HG03025 (cell line): ENCODE measurements around the gene CX3CR1.
"Not testable (repeated sequence)": the region's sequence is repeated elsewhere in the genome, so short reads cannot be mapped to it uniquely, and the experiment has no call there.

Experiments used
- ATAC-seq: cut with Tn5 transposase; IDR thresholded peaks from one replicate; pipeline ENCODE4 v1.9.1; 2021; ENCODE audit warnings: mild to moderate bottlenecking, moderate library complexity; ENCODE audit not compliant: unreplicated experiment, low FRiP score

The CX3CR1 gene, protein sequence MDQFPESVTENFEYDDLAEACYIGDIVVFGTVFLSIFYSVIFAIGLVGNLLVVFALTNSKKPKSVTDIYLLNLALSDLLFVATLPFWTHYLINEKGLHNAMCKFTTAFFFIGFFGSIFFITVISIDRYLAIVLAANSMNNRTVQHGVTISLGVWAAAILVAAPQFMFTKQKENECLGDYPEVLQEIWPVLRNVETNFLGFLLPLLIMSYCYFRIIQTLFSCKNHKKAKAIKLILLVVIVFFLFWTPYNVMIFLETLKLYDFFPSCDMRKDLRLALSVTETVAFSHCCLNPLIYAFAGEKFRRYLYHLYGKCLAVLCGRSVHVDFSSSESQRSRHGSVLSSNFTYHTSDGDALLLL

DNA sequence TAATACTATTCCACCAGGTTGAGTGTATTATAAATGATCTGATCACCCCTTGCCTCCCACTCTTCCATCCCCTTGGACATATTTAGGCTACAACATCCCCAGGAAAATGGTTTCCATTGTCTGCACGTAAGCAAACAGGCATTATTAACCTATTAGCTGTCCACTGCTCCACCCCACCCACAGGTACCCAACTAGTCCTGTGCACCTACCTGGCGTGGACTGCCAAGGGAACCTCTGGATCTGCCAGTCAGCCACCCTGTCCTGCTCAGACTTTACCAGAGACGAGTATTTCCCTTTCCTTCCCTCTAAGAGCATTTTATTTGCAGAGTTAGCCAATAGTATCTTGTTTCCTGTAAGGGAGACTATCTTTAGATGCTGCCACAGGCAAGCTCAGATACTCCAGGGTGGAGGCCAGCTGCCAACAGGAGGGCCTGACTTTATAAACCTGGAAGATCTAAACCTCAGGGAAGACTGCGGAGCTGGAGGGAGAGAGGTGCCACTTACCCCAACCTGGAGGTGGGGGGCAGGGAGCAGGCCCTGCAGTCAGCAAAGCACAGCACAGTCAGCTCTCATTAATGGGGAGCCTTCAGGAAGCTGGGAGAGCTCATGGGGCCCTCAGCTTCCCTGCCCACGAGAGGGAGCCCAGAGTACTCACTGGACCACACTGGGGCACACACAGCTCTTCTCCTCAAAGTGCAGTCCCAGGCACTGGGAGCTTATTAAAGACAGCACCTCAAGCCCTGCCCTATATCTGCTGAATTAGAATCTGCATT, at the start of gene CX3CR1:
CX3CR1 (minus strand) TSS at position 292 of the 773 bp plus-strand sequence. CDS start 13,527 bp downstream, outside the sequence.
- ATAC-seq: no peak

DNA sequence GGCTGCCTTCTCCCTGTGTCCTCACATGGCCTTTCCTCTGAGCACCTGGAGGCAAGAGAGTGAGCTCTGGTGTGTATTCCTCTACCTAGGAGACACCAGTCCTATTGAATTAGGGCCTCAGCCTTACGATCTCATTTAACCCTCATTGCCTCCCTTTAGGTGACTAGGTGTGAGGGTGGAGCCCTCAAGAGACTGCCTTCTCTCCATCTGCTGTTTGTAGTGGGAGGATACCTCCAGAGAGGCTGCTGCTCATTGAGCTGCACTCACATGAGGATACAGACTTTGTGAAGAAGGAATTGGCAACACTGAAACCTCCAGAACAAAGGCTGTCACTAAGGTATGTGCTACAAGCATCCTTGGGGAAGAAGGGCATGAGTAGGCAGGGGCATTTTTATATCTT, 49.7 kb upstream of the CX3CR1 start, which contains the start of gene CCR8:
CCR8 (plus strand) TSS at position 217 of the 400 bp plus-strand sequence. CDS start 2,623 bp downstream, outside the sequence.
- no peak for ATAC-seq

DNA sequence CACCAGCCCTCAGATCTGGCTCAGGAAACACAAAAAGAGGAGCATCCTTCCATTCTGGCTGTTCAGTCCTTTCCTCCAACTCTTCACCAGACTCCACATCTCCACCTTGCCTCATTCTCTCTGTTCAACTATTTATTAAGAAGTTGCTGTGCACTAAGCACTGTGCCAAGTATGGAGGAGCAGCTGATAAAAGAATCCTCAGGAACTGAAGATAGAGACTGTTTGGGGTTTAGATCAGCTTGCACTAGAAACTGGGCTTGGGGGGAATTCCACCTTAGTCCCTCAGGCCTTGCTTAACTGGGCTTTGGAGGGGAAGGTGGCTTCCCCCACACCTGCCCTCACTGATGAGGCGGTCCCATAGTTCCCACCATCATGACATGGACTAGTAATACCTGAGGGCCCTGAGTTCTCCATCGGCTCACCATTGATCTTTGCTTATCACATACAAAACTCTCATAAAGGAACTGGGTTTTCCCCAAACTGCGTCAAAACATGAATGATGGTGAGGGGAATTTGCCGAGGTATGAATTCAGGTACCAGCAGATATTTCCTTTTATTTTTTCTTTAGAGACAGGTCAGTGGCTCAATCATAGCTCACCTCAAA, 48.0 kb upstream of the CX3CR1 start:
- ATAC-seq: no peak

DNA sequence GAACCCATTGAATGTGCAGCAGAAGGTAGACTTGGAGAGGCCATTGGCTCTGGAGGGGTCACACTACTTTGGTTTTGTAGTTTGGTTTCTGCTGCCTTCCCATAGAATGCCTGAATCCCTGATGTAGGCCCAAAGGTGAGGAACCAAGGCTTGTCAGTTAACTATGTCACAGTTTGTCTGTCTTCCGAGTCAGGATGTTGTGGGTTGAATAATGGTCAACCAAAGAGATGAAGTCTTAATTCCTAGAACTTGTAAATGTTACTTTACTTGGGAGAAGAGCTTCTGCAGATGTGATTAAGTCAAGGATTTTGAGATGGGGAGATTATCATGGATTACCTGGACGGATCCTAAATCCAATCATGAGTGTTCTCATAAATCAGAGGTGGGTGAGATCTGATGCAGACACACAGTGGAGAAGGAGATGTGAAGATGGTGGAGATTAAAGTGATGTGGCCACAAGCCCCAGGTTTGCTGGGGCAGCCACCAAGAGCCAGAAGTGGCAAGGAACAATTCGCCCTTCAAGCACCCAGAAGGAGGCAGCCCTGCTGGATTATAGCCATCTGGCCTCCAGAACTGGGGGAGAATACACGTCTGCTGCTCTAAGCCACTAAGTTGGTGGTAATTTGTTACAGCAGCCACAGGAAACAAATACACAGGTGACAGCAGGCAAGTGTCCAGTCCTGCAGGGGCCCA, 47.4 kb upstream of the CX3CR1 start:
- no peak for ATAC-seq

DNA sequence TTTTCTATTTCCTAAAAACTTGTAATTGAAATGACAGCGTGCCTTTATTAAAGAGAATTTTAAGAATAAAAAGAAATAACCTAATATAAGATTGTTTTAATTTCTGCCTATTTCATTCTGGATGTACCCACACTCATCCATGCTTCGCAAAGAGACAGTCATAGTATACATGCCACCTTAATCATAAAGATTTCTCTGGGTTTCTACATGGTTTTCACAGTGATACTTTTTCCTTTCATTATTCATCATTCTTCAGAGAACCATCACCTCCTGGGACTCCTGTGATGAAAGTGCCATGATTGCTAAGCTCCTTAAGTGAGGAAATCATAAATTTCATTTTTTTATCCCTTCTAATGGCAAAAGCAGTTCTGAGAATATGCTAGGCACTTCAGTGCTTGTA, 45.4 kb upstream of the CX3CR1 start:
- ATAC-seq: no peak

DNA sequence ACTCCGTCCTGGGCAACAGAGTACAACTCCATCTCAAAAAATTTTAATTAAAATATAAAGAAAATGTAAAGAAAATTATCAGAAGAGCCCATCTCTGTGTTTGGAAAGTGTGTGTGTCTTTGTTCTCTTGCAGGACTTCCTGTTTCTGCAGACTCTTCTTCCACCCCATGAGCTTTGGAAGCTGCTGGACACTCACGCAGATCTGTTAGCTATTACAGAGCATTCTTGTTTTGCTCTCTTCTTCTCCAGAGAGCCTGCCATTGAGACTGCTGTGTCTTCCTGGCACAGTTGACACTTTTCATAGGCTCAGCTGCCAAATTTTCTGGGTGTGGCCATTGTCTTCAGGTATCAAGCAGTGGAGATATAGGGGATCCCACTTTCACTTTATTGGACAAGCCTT, 43.7 kb upstream of the CX3CR1 start:
- ATAC-seq: no peak

DNA sequence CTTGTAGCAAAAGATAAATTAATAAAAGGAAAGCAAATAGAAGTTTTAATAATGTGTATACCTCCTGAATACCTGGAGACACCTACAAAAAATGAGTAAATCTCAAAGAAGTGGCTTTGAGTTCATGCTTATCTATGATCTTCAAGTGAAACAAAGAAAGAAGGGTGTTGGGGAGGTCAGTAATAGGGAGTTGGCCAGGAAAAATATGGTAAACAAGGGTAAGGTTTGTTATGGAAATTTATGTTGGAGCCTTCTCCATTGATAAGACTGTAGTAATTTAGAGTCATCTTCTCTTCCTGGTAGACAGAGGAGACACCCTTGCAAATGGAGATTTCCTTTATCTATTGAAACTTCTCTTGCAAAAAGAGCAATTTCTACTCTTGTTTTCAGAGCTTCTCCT, 43.1 kb upstream of the CX3CR1 start:
- no peak for ATAC-seq

DNA sequence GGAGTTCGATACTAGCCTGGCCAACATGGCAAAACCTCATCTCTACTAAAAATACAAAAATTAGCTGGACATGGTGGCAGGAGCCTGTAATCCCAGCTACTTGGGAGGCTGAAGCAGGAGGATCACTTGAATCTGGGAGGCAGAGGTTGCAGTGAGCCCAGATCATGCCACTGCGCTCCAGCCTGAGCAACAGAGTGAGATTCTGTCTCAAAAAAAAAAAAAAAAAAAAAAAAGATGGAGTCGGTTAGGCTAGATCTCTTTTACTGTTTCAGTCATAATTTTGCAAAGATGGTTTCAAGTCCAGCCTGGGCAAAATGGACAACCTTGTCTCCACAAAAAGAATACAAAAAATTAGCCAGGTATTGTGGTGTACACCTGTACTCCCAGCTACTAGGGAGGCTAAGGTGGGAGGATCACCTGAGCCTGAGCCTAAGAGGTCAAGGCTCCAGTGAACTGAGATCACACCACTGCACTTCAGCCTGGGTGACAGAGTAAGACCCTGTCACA, 42.4 kb upstream of the CX3CR1 start:
- ATAC-seq: not testable (repeated sequence)

DNA sequence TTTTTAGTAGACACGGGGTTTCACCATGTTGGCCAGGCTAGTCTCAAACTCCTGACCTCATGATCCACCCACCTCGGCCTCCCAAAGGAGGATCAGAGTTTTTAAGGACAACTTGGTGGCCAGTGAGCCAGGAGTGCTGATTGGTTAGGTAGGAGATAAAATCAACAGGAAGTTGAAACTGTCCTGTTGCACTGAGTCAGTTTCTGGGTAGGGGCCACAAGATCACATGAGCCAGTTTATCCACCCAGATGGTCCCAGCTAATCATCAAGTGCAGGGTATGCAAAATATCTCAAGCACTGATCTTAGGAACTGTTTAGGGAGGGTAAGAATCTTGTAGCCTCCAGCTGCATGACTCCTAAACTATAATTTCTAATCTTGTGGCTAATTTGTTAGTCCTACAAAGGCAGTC, 41.7 kb upstream of the CX3CR1 start:
- not testable (repeated sequence) for ATAC-seq

DNA sequence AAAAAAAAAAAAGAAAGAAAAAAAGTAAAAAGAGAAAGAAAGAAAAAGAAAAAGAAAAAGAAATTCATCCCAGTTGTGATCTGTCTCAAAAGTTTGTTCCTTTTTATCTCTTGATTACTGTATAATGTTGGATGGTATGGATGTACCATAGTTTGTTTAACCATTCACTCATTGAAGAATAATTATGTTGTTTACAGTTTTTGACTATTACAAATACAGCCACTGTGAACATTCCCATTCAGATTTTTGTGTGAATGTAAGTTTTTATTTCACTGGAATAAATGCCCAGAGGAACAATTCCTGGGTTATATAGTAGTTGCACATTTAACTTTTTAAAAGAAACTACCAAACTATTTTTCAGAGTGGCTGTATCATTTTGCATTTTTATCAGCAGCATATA, 39.4 kb upstream of the CX3CR1 start:
- no peak for ATAC-seq

DNA sequence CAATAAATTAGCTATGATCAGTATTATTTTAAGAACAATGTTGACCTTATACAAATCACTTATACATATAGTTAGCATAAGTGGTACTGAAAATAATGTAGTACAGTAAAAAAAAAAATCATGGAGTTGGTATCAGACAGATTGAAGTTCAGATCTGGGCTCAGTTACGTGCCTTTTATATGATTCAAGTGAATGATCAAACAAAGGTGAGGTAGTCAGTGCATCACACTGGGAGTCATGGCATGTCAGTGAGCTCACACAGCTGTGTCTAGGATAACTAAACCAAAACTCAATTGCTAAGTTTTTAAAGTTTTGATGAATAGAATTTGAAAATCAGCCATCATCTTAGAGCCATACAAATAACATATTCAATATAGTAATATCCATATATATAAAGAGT, 38.5 kb upstream of the CX3CR1 start:
- no peak for ATAC-seq

DNA sequence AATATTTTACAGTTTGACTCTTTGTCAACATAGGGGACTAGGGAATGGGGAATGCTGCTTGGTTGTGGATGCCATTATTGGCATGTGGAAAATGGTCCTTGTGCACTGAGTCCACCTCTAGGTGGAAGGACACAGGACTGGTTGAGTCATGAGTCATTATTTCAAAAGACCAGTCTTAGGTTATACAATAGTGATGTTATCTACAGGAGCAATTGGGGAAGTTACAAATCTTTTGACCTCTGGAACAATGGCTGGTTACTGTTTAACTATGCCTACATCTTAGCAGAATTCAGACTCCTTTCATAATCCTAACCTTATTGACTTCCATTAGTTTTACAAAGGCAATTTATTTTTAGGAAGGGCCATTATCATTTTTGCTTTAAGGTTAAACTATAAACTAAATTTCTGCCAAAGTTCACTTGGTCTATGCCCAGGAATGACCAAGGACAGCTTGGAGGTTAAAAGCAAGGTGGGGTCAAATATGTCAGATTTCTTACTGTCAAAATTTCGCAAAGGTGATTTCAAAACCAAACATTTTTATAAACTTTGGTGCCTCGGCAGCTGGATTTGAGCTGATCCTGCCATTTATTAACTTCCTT, 37.8 kb upstream of the CX3CR1 start:
- no peak for ATAC-seq

DNA sequence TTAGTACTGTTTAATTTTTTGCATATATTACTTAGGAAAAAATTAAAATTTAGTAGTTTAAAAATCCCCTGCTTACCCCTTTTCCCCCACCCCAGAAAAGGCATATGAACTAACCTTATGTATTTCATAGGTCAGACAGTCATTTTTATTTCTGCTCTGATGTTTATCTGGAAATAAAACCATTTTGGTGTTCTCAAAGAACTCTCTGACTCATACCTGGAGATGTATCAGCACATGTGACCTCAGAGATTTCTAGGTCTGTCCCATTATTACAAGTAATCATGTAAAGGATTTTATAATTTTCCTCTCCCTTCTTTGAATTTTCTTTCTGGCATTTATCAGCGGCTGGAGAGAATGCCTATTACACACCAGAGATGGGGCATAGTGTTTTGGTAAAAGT, 35.6 kb upstream of the CX3CR1 start:
- ATAC-seq: no peak

DNA sequence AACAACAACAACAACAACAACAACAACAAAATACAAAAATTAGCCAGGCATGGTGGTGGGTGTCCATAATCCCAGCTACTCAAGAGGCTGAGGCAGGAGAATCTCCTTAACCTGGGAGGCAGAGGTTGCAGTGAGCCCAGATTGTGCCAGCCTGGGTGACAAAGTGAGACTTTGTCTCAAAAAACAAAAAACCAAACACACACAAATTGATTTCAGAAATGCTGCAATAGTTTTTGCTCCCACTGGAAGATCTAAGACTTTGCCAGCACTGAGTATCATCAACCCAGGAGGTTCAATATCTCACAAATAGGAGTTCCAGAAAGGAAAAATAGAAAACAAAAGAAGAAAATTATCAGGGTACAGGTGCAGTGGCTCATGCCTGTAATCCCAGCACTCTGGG, 33.5 kb upstream of the CX3CR1 start:
- no peak for ATAC-seq

DNA sequence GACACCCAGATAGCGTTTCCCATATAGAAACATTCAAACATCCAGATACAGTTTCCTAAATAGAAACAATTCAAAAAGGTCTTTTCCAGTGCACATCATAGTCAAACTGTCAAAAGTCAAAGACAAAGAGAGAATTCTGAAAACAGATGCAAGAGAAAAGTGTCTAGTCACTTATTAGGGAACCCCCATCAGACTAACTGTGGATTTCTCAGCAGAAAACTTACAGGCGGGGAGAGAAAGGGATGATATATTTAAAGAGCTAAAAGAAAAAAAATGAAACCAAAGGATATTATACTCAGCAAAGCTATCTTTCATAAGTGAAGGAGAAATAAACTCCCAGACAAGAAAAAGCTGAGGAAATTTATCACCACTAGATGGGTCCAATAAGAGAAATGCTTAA, 22.3 kb upstream of the CX3CR1 start:
- no peak for ATAC-seq

DNA sequence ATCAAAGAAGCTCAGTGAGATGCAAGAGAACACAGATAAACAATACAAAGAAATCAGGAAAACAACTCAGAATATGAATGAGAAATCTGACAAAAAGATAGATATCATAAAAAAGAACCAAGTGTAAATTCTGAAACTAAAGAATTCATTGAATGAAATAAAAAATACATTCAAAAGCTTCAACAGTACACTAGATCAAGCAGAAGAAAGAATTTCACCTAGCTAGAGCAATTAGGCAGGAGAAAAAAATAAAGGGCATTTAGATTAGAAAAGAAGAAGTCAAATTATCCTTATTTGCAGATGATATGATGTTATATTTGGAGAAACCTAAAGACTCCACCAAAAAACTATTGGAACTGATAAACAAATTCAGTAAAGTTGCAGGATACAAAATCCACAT, 19.4 kb upstream of the CX3CR1 start:
- ATAC-seq: no peak

DNA sequence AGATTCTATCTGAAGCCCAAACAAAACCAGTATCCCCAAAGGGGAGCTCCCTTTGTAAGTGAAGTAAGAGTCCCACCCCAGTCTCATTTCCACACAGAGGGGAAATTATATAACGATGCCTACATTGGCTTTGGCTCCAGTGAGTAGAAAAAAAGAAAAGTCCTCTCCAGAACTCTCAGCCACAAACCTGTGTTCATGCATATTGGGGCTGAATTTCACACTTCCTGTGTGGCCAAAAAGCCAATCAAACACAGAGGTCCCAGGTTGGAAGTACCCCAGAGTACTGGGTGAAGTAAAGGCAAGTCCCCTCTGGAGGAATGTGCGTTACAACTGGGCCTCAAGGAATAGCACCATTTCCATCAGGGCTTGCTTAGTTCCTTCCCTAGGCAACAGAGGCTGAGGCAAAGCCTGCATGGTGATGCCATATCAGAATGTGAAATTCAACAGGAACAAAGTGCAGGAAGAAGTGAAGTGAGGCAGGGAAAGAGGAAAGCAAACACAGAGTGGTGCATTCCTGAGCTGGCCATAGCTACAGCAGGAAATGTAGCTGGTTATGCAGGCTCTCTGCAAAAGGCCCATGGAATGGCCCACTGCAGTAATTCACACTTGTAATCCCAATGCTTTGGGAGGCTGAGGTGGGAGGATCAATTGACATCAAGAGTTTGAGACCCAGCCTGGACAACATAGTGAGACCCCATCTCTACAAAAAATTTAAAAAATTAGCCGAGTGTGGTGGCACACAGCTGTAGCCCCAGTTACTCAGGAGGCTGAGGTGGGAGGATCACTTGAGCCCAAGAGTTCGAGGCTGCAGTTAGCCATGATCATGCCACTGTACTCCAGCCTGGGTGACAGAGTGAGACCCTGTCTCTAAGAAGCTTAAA, 16.6 kb upstream of the CX3CR1 start:
- ATAC-seq: no peak

DNA sequence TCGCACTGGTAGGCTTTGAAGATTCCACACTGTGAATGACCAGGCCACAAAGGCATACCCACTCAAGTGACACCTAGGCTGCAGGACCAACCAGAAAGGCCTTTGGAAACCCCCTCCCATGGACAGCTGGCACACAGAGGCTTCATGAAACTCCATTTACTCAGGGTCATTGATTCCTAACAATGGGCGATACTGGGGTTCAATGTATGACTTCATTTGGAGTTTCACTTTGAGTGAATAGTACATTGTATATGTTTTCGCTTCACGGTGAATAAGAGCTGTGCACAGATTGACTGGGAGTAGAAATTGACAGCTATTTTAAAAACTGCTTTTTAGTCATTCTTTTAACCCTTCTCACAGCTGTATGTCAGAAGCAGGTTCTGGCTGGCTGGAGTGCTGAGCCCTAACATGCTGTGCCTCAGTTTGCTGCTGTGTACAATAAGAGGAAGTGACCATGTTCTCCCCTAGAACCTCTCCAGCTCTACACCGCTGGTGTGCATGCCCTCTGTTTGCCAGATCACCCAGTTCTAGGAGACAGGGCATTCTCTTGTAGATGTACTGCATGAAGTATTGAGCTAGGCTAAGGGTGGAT, 15.4 kb upstream of the CX3CR1 start:
- ATAC-seq: peak; percentile 66
